GM08714 (cell line): ENCODE data around the gene TNFSF13B.
A peak's percentile ranks its signal among the peaks of the same experiment; 100 is the strongest.
"Not testable (repeated sequence)": the region's sequence is repeated elsewhere in the genome, so short reads cannot be mapped to it uniquely, and the experiment has no call there.

Source experiments
- H3K4me3 ChIP-seq: fragments of 200-500 bp; sonication (Bioruptor generic); 2 replicates; pipeline ENCODE4 v1.5.1; 2014; ENCODE audit warnings: mild to moderate bottlenecking, low read length, inconsistent platforms
- ZNF274 ChIP-seq: IDR thresholded peaks from 2 replicates; pipeline ENCODE4 v1.6.1; 2012; ENCODE audit warnings: mild to moderate bottlenecking, low read depth, low read length

The TNFSF13B gene, protein sequence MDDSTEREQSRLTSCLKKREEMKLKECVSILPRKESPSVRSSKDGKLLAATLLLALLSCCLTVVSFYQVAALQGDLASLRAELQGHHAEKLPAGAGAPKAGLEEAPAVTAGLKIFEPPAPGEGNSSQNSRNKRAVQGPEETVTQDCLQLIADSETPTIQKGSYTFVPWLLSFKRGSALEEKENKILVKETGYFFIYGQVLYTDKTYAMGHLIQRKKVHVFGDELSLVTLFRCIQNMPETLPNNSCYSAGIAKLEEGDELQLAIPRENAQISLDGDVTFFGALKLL

DNA sequence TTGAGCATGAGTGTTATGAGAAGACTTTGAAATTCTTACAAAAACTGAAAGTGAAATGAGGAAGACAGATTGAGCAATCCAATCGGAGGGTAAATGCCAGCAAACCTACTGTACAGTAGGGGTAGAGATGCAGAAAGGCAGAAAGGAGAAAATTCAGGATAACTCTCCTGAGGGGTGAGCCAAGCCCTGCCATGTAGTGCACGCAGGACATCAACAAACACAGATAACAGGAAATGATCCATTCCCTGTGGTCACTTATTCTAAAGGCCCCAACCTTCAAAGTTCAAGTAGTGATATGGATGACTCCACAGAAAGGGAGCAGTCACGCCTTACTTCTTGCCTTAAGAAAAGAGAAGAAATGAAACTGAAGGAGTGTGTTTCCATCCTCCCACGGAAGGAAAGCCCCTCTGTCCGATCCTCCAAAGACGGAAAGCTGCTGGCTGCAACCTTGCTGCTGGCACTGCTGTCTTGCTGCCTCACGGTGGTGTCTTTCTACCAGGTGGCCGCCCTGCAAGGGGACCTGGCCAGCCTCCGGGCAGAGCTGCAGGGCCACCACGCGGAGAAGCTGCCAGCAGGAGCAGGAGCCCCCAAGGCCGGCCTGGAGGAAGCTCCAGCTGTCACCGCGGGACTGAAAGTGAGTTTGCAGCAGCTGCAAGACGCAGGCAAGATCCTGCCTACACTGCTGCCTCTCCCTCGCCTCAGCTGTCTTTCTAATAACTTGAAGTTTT is at the start of gene TNFSF13B:
Gene TNFSF13B (plus strand): TSS at position 118 of the 728 bp plus-strand sequence. CDS start 178 bp downstream, at position 296.
- no peak for TF ChIP-seq ZNF274
- H3K4me3 ChIP-seq = peak within 1 kb of the TSS; percentile 83

DNA sequence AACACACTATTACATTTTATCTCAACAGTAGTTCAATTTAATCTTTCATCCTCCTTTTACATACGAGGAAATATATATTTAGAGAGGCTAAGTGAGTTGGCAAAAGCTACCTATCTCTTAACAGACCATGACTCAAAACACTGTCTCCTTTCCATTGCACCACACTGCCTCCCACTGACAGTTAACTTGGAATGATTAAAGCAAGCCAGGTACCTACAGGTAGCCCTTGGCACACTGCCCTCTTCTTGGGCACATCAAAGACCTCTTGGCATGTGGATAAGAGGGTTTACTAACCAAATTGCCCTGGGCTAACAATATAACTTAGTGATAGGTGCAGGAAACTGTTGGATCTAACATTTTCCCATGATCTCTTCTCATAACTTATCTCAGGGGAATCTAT is 49.5 kb upstream of the TNFSF13B start:
- no peak for TF ChIP-seq ZNF274
- H3K4me3 ChIP-seq = peak overlapping the region; percentile 88; the same call in 1 of the 2 replicates

DNA sequence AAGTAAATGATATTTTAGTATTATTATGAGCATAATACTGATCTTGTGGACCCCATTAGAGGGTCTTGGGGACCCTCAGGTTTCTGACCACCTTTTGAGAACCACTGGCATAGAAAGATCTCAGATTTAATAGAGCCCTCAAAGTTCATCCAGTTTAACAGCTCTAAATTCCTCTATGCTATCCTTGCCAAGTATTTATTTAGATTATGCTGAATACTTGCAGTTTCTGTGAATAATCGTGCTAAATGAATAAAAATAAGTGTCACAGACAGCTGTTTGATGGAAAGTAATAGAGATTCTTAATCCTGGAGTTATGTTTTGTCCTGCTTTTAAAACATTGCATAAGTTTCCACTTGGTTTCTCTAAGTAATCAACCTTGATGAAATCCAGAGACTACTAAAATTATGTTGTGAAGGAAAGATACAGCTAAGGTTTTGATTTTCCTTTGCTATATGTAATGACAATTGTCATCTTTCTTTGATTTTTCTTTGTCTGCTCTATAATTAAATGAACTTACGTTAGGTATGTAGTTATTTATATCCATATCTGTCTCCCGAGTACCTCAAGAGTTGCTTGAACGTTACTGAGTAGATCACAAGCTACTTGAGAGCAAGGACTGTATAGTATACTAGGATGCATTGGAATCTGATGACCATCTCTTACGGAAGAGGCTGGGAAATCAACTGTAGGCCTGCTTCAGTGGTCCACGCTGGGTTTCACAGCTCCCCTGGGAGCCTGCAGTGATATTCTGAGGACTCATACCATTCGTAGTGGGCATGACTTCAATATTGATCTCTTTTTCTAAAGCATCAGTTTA is 45.6 kb upstream of the TNFSF13B start:
- TF ChIP-seq ZNF274 = no peak
- no peak overlapping the region for H3K4me3 ChIP-seq

DNA sequence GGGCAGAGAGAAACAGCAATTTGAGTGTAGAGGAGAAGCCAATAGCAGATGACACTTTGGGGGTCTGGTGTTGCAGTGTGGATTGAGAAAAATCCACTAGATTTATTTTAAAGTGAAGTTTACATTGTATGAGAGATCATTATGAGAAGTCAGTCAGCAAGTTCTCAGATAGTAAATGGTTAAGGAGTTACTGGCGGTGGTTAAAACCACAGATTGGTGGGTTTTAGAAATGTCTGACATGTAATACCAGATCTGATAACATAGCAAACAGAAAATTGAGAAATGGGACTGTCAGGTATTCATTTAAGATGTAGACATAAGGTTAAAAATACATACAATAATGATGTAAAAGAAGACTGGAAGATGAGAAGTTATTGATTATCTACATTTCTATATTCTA is 44.1 kb upstream of the TNFSF13B start:
- TF ChIP-seq ZNF274 = no peak
- no peak overlapping the region for H3K4me3 ChIP-seq

DNA sequence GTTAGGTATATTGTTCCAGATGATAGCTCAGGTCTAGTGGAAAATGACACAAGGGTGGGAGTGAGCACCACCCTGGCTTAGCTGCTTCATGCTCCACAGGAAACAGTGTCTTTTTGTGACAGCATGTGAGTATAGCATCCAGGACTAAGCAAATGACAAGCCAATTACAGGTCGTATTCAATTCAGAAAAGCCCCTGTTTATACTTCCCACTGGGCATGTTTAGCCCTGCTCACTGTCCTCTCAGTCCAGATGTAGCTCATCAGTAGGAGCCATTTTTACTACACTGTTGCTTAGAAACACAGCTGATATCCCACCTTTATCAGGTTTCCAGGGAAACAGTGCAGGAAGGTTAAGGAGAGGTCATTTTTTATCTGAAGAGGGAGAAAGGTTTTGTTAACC is 43.3 kb upstream of the TNFSF13B start:
- no peak for TF ChIP-seq ZNF274
- H3K4me3 ChIP-seq = no peak overlapping the region

DNA sequence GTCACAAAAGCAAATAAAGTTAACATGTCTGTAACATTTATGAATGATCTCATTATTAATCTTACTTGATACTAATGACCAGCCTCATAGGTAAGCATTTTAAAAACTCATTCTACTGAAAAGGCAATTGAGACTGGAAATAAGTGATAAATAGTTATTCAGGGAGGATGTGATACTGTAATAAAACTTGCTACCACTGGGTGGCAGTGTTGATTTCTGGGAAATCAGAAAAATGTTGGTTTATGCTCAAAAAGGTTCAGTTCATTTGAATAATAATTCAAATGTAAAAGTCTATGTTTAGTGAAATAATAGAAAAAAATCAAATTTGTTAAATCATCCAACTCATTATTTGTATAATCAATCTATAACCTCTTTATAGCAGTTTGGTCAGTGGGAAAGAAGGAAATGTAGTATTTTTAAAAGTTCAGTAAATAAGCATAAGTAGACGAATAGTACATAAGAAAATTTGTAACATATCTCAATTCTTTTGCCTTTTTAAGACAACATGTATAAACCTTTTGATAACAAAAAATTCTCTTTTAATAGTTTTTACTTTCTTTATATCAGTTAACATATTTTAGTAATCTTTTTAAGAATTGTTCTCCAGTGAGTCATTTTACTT is 41.8 kb upstream of the TNFSF13B start:
- TF ChIP-seq ZNF274 = no peak
- H3K4me3 ChIP-seq = no peak overlapping the region

DNA sequence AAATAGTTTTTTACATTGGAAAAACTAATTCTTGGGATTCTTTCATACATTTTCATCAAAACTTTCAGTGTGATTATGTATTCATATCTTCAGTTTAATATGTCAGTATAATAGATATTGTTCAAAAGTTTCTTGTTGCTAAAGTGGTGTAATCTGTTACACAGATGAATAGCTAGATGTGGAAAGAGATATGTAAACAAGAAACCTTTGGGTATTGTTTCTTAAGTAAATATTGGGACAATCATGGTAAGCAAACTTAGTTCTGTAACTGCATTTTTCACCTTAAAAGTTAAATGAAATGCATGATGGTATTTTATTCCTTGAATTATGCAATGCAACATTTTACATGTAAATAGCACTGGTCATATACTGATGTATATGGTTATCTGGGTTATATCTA is 39.1 kb upstream of the TNFSF13B start:
- TF ChIP-seq ZNF274 = no peak
- H3K4me3 ChIP-seq = no peak overlapping the region

DNA sequence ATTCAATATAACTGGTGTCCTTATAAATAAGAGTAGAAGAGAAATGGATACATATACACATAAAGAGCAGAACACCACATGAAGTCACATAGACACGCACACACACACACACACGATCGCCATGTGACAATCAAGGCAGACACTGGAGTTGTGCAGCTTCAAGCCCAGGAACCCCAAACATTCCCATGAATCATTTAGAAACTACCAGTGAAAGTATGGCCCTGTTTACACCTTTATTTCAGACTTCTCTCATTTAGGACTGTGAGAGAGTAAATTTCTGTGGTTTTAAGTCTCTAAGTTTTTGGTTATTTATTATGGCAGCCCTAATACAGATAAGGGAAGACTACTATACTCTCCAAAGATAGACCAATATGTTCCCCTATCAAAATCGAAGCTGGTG is 20.4 kb upstream of the TNFSF13B start:
- TF ChIP-seq ZNF274 = no peak

DNA sequence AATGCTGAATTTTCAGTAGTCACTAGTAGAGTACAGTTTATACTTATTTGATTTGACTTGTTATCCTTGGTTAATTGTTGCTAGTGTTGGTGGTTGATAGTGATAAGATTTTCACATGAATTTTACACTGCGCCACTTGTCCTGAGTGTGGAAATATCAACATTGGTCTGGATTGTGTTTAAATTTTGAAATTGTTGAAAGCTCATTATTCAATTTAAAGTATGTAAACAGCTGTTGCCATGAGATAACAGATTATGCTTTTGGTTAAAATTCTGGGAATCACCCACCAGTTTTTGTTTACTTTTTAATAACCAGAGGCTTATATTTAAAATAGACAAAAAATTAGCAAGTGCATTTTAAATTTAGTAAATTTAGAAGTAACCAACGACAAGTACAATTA is 12.3 kb upstream of the TNFSF13B start:
- TF ChIP-seq ZNF274 = no peak
- no peak overlapping the region for H3K4me3 ChIP-seq

More for the DNA sequence above, 20.4 kb upstream of the TNFSF13B start:
- no peak overlapping the region for H3K4me3 ChIP-seq

DNA sequence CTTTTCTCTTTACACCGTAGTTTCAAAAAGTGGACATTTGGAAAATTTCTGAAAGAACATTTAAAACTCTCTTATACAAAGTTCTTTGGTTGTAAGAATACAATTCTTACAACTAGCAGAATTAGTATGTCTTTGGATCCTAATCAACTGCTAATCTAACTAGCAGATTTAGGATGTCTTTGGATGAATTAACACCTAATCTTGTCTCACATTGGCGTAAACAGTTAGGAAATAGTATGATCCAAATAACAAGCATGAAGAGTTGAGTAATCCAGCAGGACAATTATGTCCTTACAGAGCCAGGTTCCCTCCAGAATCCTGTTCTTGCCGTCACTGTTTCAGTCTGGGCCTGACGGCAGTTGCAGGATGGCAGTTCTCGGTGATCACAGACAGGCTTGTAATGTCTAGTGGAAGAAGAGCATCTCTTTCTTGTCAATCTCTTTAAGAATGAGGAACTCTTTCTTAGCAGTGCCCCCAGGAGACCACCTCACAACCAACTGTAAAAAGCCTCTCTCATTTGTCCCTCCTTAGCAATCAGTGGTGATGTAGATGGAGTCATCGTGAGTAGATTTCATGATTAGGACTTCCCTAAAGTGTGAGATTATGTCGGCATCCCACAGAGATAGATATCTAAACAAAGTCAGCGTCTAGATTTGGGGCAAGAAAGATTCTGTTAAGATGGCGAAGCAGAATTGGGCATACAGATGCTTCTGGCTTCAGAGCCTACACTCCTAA is 5.7 kb upstream of the TNFSF13B start:
- TF ChIP-seq ZNF274 = no peak
- H3K4me3 ChIP-seq = no peak overlapping the region

DNA sequence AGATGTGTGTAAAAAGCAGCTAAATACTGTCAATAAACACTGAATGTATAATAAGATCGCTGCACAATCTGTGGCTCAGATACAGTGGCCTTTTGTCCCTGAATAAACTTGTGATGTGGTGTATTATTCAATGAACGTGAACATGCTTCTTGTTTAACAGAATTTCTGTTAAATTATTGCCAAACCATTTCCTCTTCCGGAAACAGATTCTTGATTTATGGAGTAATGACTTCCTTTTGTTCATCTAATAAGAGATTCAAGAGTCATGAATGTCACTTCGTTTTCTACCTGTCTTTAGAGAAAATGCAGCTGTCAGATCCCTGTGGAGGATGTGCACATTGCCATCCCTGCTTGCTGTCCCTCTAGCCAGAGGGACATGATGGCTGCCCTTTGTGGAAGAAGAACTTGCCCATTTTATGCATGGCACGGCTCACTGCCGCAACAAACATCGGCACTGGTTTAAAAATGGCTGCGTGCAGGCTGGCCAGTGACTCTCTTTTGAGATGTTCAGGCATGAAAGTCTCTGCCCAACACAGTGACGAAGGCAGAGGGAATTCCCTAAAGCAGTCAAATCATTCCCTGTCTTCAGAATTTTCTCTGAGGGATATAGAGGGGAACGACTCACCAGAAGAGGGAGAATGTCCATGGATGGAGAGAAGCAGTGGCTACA is 3.1 kb upstream of the TNFSF13B start:
- H3K4me3 ChIP-seq = peak overlapping the region; percentile 49; the same call in 1 of the 2 replicates
- no peak for TF ChIP-seq ZNF274

DNA sequence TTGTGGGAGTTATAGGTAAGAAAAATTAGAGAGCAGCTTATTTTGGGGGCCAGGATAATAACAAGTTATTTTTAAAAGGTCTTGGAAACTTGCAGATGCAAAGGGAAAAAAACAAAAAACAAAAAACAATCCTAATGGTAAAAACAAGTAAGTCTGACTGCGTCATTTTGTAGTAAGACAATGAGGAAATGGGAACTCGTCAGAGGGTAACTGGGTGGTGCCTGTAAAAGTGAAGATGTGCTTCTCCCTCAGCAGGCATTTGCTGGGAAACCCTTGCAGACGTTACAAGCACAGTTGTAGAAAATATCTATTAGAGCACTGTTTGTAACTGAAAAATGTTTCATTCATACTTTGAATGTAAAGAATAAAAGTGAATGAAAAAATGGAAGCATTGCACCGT is 2.2 kb upstream of the TNFSF13B start:
- no peak overlapping the region for H3K4me3 ChIP-seq
- no peak for TF ChIP-seq ZNF274

DNA sequence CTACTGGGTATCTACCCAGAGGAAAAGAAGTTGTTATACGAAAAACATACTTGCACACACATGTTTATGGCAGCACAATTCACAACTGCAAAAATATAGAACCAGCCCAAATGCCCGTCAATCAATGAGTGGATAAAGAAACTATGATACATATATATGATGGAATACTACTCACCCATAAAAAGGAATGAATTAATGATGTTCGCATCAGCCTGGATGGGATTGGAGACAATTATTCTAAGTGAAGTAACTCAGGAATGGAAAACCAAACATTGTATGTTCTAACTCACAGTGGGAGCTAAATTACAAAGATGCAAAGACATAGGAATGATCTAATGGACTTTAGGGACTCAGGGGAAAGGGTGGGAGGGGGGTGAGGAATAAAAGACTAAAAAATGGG is 1.7 kb upstream of the TNFSF13B start:
- not testable (repeated sequence) for H3K4me3 ChIP-seq
